GM18517 (cell line): ENCODE results near the gene EPHA2.

ENCODE experiments used
- ATAC-seq: cut with Tn5 transposase; IDR thresholded peaks from one replicate; pipeline ENCODE4 v1.9.1; 2021; ENCODE audit warnings: mild to moderate bottlenecking, moderate library complexity; ENCODE audit not compliant: unreplicated experiment

EPHA2 gene

GRCh38 chr1:16138772-16139221 is 17.1 kb downstream of the EPHA2 start:
- ATAC-seq = no peak

DNA sequence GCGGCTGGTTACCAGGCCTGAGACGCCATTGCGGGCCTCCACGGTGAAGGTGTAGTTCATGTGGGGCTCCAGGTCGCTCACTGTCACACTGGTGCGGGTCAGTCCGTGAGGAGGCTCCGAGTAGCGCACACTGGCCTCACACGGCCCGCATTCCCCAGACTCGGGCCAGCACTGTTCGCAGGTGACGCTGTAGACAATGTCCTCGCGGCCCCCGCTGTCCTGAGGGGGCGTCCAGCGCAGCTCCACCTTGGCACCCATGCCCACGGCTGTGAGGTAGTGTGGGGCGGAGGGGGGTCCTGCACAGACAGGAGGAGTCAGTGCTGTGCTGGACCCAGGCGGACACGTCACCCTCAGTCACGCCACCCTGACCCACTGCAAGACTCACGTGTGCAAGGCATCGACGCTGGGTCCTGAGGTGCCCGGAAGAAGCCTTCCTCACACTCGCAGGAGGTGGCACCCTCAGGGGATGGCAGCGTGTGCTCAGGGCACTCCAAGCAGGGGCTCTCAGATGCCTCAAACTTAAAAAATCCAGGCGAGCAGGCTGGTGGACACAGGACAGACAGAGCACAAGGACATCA is 17.9 kb downstream of the EPHA2 start:
- ATAC-seq = no peak

DNA sequence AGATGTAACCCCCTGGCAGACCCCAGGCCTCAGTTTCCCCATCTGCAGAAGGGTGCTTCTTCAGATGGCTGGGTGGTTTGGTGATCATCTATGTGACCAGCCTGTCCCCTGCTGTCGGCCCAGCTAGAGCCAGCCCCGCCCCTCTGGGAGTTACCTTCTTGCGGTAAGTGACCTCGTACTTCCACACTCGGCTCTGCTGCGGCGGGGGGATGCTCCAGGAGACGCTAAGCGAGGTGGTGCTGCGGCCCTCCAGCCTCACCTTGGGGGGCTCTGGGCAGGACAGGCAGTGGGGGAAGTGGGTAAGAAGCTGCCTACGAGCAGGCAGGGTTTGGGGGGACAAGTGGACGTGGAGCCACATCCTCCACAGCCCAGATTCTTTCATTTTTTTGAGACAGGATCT is 20.4 kb downstream of the EPHA2 start:
- no peak for ATAC-seq

DNA sequence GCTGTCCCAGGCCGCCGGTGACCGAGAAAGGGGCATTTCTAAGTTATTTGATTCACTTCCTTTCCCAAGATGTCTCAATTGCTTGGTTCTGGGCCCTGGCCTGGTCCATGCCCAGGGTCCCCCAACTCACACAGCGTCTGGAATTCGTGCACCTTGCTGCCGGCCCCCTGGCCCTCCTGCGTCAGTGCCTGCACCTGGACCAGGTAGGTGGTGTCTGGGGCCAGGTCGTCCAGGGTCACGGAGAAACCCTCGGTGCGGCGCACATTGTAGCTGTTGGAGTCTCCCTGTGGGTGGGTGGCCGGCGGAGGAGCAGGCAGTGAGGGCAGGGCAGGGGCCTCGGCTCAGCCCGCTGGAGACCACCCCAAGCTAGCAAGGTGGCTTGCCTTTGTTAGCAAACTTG is 21.0 kb downstream of the EPHA2 start:
- no peak for ATAC-seq

GRCh38 chr1:16134066-16134801 is 21.6 kb downstream of the EPHA2 start:
- ATAC-seq = no peak

GRCh38 chr1:16133007-16133961 is 22.6 kb downstream of the EPHA2 start:
- no peak for ATAC-seq

DNA sequence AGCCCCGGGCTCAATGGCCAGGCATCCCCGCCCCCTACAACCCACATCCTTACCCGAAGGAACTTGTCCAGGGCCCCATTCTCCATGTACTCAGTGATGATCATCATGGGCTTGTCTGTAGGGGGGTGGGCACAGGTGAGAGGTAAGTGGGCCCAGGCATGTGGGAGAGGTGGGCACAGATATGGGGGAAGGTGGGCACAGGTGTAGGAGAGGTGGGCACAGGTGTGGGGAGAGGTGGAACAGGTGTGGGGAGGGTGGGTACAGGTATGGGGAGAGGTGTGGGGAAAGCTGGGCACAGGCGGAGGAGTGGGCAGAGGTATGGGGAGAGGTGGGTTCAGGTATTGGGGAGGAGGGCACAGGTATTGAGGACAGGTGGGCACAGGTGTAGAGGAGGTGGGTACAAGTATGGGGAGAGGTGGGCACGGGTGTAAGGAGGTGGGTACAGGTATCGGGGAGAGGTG is 23.5 kb downstream of the EPHA2 start:
- no peak for ATAC-seq

GRCh38 chr1:16131636-16132324 is 24.1 kb downstream of the EPHA2 start:
- no peak for ATAC-seq

- no peak for ATAC-seq
Measured at GRCh38 chr1:16130827-16131226, 25.0 kb downstream of the EPHA2 start.

DNA sequence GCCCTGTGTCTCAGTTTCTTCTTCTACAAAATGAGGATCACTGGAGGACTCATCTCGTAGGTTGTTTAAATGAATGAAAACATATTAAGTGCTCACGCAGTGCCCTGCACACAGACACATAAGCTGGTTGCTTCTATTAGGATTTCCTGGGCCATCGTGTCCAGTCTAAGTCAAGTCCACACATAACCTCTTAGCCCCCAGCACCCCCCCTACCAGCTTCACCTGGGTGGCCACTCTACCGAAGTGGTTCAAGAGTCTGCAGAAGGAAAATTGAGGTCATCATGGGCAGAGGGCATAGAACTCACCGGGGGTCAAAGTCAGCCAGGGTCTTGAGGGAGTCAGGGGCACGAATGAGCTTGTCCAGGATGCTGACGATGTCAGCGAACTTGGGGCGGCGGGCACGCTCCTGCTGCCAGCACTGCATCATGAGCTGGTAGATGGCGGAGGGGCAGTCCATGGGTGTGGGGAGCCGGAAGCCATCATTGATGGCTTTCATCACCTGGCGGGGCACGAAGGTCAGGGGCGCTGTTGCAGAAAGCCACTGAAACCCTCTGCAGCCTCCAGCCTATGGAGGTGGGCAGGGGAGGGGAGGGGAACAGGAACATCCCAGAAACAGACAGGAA is 25.8 kb downstream of the EPHA2 start:
- ATAC-seq = no peak

GRCh38 chr1:16129316-16129715 is 26.6 kb downstream of the EPHA2 start:
- ATAC-seq = no peak

- ATAC-seq = no peak
Measured at GRCh38 chr1:16128338-16128741, 27.5 kb downstream of the EPHA2 start.

DNA sequence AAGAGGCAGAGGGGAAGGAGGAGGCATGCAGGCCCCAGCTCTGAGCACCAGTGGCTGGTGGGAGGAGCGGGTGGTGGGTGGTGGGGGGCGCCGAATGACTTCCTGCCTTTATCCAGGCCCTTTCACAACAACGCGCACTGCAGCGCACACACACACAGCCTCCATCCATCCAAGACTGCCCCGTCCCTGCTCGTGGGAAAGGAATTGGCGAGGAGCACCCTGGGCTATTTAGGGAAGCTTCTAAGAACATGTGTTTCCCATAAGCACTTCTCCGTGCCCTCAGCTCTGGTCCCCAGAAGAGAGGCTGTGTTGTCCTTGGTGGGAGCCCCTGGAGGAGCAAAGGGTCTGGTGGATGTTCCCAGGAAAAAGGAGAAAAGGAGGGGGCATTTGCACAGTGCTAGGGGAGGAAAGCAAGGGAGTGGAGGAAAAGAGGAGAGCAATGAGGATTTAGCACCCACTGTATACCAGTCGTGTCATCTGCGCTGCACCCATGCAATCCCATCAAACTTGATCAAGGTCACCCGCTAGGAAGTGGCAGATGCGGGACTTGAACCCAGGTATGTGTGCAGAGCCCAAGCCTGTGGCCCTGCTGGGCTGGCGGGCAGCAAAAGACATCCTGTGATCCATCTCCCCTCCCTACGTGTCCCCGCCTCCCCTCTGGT is 28.1 kb downstream of the EPHA2 start:
- ATAC-seq = no peak

GRCh38 chr1:16126743-16127515 is 28.9 kb downstream of the EPHA2 start:
- ATAC-seq = no peak

- ATAC-seq = no peak
Measured at GRCh38 chr1:16126160-16126559, 29.7 kb downstream of the EPHA2 start.

- no peak for ATAC-seq
Measured at GRCh38 chr1:16125483-16125882, 30.4 kb downstream of the EPHA2 start.

DNA sequence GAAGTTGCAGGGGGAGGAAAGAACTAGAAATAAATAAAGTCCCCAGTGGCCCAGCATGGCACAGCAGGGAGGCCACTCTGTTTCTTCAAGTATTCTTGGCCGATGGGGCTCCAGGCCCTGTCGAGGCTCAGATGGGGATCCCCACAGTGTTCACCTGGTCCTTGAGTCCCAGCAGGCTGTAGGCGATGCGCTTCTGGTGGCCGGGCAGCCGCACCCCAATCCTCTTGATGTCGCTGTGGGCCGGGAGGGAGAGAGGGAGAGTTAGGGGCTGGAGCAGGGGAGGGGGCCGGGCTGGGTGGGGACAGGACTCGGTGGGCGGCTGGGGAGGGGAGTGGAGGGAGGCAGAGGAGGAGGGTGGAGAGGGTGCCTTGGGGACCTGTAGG is 30.8 kb downstream of the EPHA2 start:
- ATAC-seq = no peak

DNA sequence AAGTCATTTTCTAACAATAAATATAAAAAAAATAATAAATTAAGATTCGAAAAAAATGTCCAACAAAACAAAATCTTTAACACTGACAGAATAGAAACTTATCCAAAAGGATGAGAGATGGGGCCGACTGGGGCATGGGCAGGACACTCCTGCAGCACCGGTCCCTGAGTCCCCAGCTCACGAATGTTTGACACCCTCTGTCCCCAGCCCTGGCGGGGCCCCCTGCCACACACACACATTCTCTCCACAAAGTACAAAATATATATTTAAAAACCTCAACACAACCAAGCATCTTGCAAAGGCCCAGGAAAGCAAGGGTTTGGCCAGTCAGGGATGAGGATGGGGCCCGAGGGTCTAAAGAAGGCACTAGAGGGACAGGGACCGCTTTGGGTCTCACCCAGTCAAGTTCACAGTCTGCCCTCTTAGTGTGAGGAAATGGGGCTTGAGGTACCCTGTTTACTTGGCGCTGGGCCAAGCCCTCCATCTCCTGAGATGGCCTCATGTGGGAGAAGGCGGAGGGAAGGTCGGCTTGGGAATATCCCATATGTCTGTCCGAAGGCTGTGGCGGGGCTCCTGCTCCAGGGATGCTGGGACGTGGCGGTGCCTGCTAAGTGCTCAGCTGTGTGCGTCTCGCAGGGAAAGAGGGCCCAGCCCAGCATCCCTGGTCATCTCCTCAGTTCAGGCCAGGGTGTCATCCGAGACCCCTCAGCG is 31.3 kb downstream of the EPHA2 start:
- ATAC-seq = no peak

DNA sequence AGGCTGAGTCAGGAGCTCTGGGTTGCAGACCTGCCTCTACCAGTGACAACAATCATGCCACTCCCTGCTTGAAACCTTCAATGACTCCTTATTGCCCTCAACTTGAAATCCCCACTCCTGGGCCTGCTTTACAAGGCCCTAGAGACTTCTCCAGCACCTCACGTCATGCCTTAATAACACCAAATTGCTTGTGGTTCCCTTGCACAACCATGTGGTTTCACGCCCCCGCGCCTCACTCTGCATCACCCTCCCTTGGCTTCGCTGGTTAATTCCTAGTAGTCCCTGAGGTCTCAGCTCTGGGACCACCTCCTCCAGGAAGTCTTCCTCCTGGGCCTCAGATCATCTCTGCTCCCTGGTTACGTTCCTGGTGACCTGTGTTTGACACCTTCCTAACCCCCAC is 33.0 kb downstream of the EPHA2 start:
- ATAC-seq = no peak
